NT2/D1 (cell line): ENCODE measurements around the gene GARRE1.

Experiments used
- YY1 ChIP-seq: IDR thresholded peaks from 2 replicates; pipeline ENCODE4 v1.6.1; 2011; ENCODE audit not compliant: insufficient read length, insufficient read depth
- ZNF274 ChIP-seq: IDR thresholded peaks from 2 replicates; pipeline ENCODE4 v1.6.1; 2011; ENCODE audit warnings: mild to moderate bottlenecking, low read depth, low read length

DNA sequence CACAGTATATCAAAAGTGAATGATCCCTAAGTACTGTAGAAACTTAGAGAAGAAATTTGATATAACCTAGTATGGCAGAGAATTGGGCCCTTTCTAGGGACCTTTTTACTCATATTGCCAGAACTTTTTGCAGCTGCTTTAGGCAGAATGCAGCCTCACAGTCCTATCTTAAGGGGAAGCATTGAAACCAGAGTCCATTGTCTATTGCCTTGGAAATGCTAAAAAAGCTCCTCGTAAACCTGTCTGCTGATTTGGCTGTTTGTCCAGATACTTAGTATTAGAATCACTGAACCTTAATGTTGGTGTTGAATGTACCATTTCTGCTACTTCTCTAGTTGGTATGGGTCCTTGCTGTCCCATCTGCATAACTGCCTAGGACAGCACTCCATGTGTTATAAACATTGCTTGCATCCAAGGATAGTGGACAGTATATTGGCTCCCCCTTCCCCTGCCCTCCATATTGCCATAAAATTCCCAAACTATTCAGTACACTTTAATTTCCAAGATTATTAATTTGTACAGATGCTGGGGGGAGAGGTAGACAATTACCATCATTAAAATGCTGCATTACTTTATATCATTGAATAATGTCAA is 46.0 kb upstream of the GARRE1 start:
- TF ChIP-seq YY1 (no peak), ZNF274 (no peak)
